GM13977 (cell line): ENCODE measurements around the gene SCLT1.
"Not testable (repeated sequence)": the region's sequence is repeated elsewhere in the genome, so short reads cannot be mapped to it uniquely, and the experiment has no call there.

ENCODE experiments used
- DNase-seq: peaks from one replicate; pipeline ENCODE4 v3.0.0; 2012; ENCODE audit warnings: low spot score
- CTCF ChIP-seq: IDR thresholded peaks from 2 replicates; pipeline ENCODE4 v1.5.1; 2012; ENCODE audit warnings: mild to moderate bottlenecking, control low read depth; ENCODE audit not compliant: insufficient read depth; ENCODE audit errors: extremely low read depth, missing control alignments
- in situ Hi-C: fragments of 300-500 bp; cut with MboI; formaldehyde crosslinking; loops from one replicate; pipeline ENCODE4 v1.12.0; 2022; ENCODE audit warnings: low sequenced_read_pairs, low pct_unique_long_range_greater_than_20kb, mixed read lengths, inconsistent platforms; ENCODE audit not compliant: unreplicated experiment

The SCLT1 gene

DNA sequence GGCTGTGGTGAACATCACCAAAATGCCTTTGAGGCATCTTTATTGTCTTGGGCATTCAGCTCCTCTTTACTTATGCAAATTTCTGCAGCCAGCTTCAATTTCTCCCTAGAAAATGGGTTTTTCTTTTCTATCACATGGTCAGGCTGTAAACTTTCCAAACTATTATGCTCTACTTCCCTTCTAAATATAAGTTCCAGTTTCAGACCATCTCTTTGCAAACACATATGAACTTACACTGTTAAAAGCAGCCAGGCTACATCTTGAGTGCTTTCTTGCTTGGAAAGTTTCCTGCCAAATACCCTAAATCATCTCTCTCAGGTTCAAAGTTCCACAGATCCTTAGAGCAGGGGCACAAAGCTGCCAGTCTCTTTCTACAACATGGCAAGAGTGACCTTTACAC lies 13.2 kb downstream of the SCLT1 start:
- TF ChIP-seq CTCF, result no peak
- DNase-seq, result no peak
- in situ Hi-C loops, result no loop called here

GRCh38 chr4:129077326-129077725 lies 16.0 kb downstream of the SCLT1 start:
- TF ChIP-seq CTCF, result no peak
- in situ Hi-C loops, result no loop called here
- no peak for DNase-seq

DNA sequence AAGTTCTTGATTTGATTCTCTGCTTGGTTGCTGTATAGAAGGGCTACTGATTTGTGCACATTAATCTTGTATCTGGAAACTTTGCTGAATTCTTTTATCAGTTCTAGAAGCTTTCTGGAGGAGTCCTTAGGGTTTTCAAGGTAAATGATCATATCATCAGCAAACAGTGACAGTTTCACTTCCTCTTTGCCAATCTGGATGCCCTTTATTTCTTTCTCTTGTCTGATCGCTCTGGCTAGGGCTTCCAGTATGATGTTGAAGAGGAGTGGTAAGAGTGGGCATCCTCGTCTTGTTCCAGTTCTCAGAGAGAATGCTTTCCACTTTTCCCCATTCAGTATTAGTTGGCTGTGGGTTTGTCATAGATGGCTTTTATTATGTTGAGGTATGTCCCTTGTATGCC lies 23.8 kb downstream of the SCLT1 start:
- DNase-seq, in situ Hi-C loops: not testable (repeated sequence)

DNA sequence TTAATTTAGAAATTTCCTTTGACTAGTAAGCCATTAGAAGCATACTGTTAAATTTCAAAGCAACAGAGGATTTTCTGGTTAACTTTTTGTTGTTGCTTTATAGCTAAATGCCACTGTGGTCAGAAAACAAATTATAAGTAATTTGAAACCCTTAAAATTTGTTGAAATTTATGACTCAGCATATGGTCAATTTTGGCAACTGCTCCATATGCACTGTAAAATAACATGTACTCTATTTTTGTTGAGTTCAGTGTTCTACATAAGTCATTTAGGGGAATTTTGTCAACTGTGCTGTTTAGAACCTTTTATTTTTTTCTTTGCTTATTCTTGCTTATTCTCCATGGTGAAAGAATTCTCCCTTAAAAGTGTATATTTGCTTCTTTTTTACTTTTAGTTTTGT lies 28.6 kb downstream of the SCLT1 start:
- TF ChIP-seq CTCF, result no peak
- in situ Hi-C loops, result no loop called here
- no peak for DNase-seq

GRCh38 chr4:129063640-129064039 lies 29.7 kb downstream of the SCLT1 start:
- in situ Hi-C loops, result no loop called here
- DNase-seq, result no peak
- no peak for TF ChIP-seq CTCF

DNA sequence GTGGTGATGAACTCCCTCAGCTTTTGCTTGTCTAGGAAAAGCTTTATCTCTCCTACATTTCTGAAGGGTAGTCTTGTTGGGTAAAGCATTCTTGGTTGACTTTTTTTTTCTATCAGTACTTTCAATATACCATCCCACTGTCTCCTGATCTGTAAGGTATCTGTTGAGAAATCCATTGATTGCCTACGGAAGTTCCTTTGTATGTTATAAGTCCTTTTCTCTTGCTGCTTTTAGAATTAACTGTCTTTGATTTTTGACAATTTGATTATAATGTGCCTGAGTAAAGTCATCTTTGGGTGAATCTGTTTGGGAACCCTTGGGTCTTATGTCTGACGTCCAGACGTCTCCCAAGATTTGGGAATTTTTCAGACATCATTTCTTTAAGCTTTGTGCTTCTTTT lies 30.8 kb downstream of the SCLT1 start:
- no peak for TF ChIP-seq CTCF
- in situ Hi-C loops, result no loop called here
- no peak for DNase-seq

DNA sequence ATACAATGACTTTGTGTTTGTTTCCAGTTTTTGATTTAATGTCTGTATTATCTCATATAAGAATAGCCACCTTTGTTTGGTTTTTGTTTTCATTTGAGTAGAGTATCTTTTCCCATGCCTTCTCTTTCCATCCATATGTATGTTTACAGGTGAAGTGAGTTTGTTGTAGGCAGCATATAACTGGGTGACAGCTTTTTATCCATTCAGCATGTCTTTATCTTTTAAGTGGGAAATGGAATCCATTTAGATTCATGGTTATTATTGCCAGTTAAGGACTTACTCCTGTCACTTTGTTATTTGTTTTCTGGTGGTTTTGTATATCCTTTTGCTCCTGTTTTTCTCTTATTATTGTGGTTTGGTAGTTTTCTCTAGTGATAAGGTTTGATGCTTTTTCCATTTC lies 34.3 kb downstream of the SCLT1 start:
- in situ Hi-C loops, result no loop called here
- no peak for TF ChIP-seq CTCF
- no peak for DNase-seq
